Hepatocyte (in vitro differentiated cells): ENCODE results near the gene PCDH1. TPM values are rescaled to one million over a fixed set of nuclear protein-coding genes. Genes with fewer than 3 reads are reported as not detected.
A peak's percentile ranks its signal among the peaks of the same experiment; 100 is the strongest.

Source experiments
- DNase-seq: peaks from one replicate; pipeline ENCODE4 v3.0.0-alpha.2; 2016; ENCODE audit warnings: low spot score
- H2AFZ ChIP-seq: fragments of 200-600 bp; sonication (generic); 2 replicates; pipeline ENCODE4 v1.6.0; 2016; ENCODE audit warnings: antibody characterized with exemption, mild to moderate bottlenecking
- H3K27ac ChIP-seq: fragments of 200-600 bp; sonication (generic); 2 replicates; pipeline ENCODE4 v1.5.1; 2016; ENCODE audit warnings: mild to moderate bottlenecking
- H3K27me3 ChIP-seq: fragments of 200-600 bp; sonication (generic); 2 replicates; pipeline ENCODE4 v1.6.1; 2016
- H3K36me3 ChIP-seq: fragments of 200-600 bp; sonication (generic); replicated peaks from 2 replicates; pipeline ENCODE4 v1.5.1; 2016; ENCODE audit warnings: low read depth; ENCODE audit not compliant: insufficient read depth
- H3K4me1 ChIP-seq: fragments of 200-600 bp; sonication (generic); 2 replicates; pipeline ENCODE4 v1.5.1; 2016; ENCODE audit warnings: mild to moderate bottlenecking, moderate library complexity; ENCODE audit not compliant: insufficient read depth
- H3K4me2 ChIP-seq: fragments of 200-600 bp; sonication (generic); 2 replicates; pipeline ENCODE4 v1.6.0; 2016
- H3K4me3 ChIP-seq: fragments of 200-600 bp; sonication (generic); 2 replicates; pipeline ENCODE4 v1.5.1; 2016; ENCODE audit warnings: mild to moderate bottlenecking
- H3K79me2 ChIP-seq: fragments of 200-600 bp; sonication (generic); 2 replicates; pipeline ENCODE4 v1.6.0; 2017; ENCODE audit warnings: mild to moderate bottlenecking
- H3K9me2 ChIP-seq: fragments of 200-600 bp; sonication (generic); replicated peaks from 2 replicates; pipeline ENCODE4 v1.6.0; 2017; ENCODE audit warnings: mild to moderate bottlenecking; ENCODE audit not compliant: insufficient read depth
- H3K9me3 ChIP-seq: fragments of 200-600 bp; sonication (generic); 2 replicates; pipeline ENCODE4 v1.5.1; 2016; ENCODE audit warnings: low read depth, mild to moderate bottlenecking
- H4K20me1 ChIP-seq: fragments of 200-600 bp; sonication (generic); 2 replicates; pipeline ENCODE4 v1.6.0; 2016; ENCODE audit warnings: mild to moderate bottlenecking; ENCODE audit not compliant: insufficient read depth, poor library complexity, severe bottlenecking
- EZH2 ChIP-seq: fragments of 200-600 bp; sonication (generic); IDR thresholded peaks from 2 replicates; pipeline ENCODE4 v1.6.1; 2016; ENCODE audit warnings: antibody characterized with exemption, mild to moderate bottlenecking, borderline replicate concordance
- EZH2phosphoT487 ChIP-seq: fragments of 200-600 bp; sonication (generic); IDR thresholded peaks from one replicate; pipeline ENCODE4 v1.6.1; 2018; ENCODE audit warnings: antibody characterized with exemption, mild to moderate bottlenecking, low read depth, moderate library complexity; ENCODE audit not compliant: unreplicated experiment, severe bottlenecking
- WGBS: methylation state at CpG from one replicate; pipeline ENCODE4 v1.1.6; 2016; ENCODE audit warnings: low lambda C conversion rate; ENCODE audit errors: missing lambda C conversion rate; 5-methylcytosine and 5-hydroxymethylcytosine counted together
- polyA plus RNA-seq: library from polyadenylated mRNA; unstranded; fragments of >200 nt; fragmentation: Nextera tagmentation; extraction: Ambion mirVana; gene quantifications from 2 replicates; pipeline ENCODE4 v1.2.1, GENCODE V29; 2016
- total RNA-seq: library from RNA; depleted of rRNA; stranded (reverse); fragments of >200 nt; gene quantifications from 2 replicates; pipeline ENCODE4 v1.2.3, GENCODE V29; 2014
- TF ChIP-seq, protein P1 (sequence below): fragments of 200-600 bp; sonication (generic); IDR thresholded peaks from 2 replicates; pipeline ENCODE4 v1.5.1; 2016; ENCODE audit warnings: antibody characterized with exemption, mild to moderate bottlenecking; ENCODE audit not compliant: poor library complexity

The PCDH1 gene
- total and polyA plus RNA-seq, 2 experiments from 2014 or later: 8.6 to 10.5 TPM

DNA sequence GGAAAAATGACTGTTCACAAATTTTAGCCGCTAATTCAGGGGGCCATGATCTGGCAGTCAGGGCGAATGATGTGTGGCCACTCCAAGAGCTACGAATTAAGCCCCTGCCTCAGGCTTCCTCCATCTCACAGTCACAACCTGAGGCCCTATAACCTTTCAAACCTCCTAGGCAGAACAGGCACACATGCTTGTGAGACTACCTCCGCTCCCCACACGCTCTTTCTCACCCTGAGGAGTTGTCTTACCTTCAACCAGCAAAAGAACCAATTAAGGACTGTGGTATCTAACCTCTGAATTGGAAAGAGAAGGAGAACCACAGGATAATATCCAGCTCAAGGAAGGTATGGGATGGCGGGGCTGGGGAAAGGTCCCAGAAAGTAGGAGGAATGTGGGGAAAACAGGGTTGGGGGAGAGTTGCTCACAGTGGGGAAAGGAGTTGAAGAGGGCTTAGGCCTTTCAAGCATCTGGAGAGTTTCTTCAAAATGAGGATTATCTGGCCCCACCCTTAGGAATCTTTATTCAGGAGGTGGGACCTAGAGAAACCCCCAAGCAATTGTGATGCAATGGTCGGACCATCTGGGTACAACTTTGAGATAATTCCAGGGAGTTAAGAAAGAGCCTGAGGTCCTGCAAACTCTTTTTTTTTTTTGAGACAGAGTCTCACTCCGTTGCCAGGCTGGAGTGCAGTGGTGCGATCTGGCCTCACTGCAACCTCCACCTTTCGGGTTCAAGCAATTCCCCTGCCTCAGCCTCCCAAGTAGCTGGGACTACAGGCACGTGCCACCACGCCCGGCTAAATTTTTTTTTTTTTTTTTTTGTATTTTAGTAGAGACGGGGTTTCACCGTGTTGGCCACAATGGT is 5.5 kb downstream of the PCDH1 start:
- 75% methylated on average over 15 of the region's 15 CpGs for WGBS
- Histone ChIP-seq H3K27ac (peak overlapping the region; percentile 32), H3K4me1 (peaks cover 24% of the 10 kb centered on the region)

DNA sequence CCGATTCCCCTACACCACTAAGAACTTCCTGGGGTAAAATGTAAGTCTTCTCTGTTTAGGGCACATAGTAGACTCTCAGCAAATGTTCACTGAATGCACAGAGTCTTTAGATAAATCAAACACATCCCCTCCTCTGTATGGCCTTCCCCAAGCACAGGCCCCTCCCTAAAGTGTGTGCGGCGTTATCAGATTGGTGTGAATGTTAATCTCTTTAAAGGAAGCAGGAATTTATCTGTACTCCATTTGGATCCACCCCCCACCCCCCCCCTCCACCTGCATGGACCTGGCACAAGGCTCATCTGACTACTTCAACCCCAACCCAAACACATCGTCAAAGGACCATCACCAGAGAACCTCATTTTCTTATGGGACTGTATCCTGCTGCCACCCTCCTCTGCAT is 6.3 kb downstream of the PCDH1 start:
- TF ChIP-seq, protein P1, sequence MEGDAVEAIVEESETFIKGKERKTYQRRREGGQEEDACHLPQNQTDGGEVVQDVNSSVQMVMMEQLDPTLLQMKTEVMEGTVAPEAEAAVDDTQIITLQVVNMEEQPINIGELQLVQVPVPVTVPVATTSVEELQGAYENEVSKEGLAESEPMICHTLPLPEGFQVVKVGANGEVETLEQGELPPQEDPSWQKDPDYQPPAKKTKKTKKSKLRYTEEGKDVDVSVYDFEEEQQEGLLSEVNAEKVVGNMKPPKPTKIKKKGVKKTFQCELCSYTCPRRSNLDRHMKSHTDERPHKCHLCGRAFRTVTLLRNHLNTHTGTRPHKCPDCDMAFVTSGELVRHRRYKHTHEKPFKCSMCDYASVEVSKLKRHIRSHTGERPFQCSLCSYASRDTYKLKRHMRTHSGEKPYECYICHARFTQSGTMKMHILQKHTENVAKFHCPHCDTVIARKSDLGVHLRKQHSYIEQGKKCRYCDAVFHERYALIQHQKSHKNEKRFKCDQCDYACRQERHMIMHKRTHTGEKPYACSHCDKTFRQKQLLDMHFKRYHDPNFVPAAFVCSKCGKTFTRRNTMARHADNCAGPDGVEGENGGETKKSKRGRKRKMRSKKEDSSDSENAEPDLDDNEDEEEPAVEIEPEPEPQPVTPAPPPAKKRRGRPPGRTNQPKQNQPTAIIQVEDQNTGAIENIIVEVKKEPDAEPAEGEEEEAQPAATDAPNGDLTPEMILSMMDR: no peak
- TF ChIP-seq EZH2phosphoT487 (no peak), EZH2 (no peak)
- no peak overlapping the region for H3K27ac ChIP-seq
- H3K4me1 ChIP-seq: peaks cover 22% of the 10 kb centered on the region

More for the DNA sequence above, 5.5 kb downstream of the PCDH1 start:
- Histone ChIP-seq H4K20me1 (no peaks in the 10 kb centered on the region), H3K4me2 (no peak overlapping the region), H3K79me2 (peaks cover 4% of the 10 kb centered on the region), H3K9me3 (no peaks in the 10 kb centered on the region), H2AFZ (no peak overlapping the region), H3K36me3 (no peaks in the 10 kb centered on the region), H3K4me3 (no peak overlapping the region), H3K9me2 (no peaks in the 10 kb centered on the region), H3K27me3 (peaks cover 19% of the 10 kb centered on the region)
- peak; percentile 18 for DNase-seq
- TF ChIP-seq, protein P1: no peak
- TF ChIP-seq EZH2phosphoT487 (no peak), EZH2 (no peak)

DNA sequence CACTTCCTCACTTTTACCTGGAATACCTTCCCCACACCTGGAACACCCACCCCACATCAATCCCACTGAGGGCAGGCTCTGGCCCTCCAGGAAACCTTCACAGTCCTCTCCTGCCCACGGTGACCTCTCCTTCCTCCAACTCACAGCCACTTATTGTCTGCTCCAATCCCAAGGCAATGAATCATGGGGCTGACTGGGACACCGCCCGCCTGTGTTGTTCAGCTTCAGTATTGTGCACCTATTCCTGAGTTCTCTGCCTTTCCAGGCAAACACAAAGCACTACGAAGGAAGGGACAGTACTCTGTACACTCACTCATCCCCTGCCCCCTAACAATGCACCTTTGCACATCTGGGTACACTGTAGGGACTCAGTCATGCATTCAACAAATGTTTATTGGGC is 7.3 kb downstream of the PCDH1 start:
- no peak overlapping the region for H3K27ac ChIP-seq
- H3K36me3 ChIP-seq: no peaks in the 10 kb centered on the region
- peaks cover 15% of the 10 kb centered on the region for H3K4me1 ChIP-seq
- H2AFZ ChIP-seq: no peak overlapping the region
- H3K27me3 ChIP-seq: peaks cover 5% of the 10 kb centered on the region
- H3K4me2 ChIP-seq: no peak overlapping the region
- DNase-seq: peak; percentile 8
- H3K9me2 ChIP-seq: no peaks in the 10 kb centered on the region
- peaks cover 4% of the 10 kb centered on the region for H3K79me2 ChIP-seq
- no peak overlapping the region for H3K4me3 ChIP-seq
- no peaks in the 10 kb centered on the region for H3K9me3 ChIP-seq
- WGBS: 70% methylated on average over 4 of the region's 4 CpGs
- H4K20me1 ChIP-seq: no peaks in the 10 kb centered on the region
- TF ChIP-seq, protein P1: no peak
- TF ChIP-seq EZH2: no peak
- TF ChIP-seq EZH2phosphoT487: no peak

More for the DNA sequence above, 6.3 kb downstream of the PCDH1 start:
- Histone ChIP-seq H3K4me2 (no peak overlapping the region), H2AFZ (no peak overlapping the region), H3K4me3 (no peak overlapping the region), H3K79me2 (peaks cover 4% of the 10 kb centered on the region), H4K20me1 (no peaks in the 10 kb centered on the region), H3K36me3 (no peaks in the 10 kb centered on the region), H3K9me2 (no peaks in the 10 kb centered on the region), H3K27me3 (peaks cover 13% of the 10 kb centered on the region), H3K9me3 (no peaks in the 10 kb centered on the region)
- DNase-seq: peak; percentile 1
- WGBS: 82% methylated on average over 4 of the region's 4 CpGs
